Activated CD4-positive, CD25-positive, alpha-beta regulatory T cell (primary cell): ENCODE measurements around the gene SLBP.

Experiments
- DNase-seq, 4 experiments: peaks; one replicate each; lab custom pipeline; 2025; lab: John Stamatoyannopoulos, UW

Gene SLBP

DNA sequence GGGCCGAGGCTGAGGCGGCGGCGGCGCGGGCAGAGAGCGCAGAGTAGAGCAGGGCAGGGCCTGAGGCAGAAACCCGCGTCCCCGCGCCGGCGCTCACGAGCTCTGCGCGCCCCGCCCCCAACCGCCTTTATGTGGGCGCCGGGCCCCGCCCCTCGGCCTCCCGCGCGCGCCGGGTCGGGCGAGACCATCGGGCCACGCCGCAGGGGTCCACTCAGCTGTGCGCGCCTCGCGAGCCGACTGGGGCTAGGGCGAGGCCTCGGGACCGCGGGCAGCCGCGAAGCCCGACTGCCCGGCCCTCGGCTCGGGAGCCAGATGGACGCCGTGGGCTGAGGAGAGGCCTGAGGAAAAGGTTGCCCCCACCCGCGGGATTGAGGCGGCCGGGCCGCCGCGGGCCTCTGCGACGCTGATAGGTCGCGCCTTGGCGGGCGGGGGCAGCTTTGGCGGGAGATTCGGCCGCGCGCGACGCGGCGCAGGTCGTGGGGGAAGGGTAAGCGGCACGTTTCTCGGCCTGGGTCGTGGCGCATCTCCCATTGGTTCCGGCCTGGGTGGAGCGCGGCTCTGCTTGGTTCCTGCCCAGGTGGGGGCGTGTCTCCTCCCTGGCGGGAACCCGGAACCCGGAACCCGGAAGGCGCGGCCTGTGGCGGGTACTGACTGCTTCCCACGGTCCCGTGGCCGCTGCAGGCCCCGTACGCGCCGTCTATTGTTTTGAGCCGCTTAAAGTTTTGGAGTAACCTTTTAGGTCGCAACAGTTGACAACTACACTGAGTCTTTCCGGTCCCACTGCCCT, at the start of gene SLBP:
Gene SLBP, minus strand, starts transcription at position 104 of the 787 bp plus-strand sequence. CDS start 131 bp downstream, outside the sequence.
- DNase-seq: peak; percentile 95 to 99 (median 98)

GRCh38 chr4:1761130-1761689, 49.1 kb upstream of the SLBP start:
- no peak for DNase-seq

- DNase-seq: no peak
These were observed 48.5 kb upstream of the SLBP start for GRCh38 chr4:1760521-1761071.

DNA sequence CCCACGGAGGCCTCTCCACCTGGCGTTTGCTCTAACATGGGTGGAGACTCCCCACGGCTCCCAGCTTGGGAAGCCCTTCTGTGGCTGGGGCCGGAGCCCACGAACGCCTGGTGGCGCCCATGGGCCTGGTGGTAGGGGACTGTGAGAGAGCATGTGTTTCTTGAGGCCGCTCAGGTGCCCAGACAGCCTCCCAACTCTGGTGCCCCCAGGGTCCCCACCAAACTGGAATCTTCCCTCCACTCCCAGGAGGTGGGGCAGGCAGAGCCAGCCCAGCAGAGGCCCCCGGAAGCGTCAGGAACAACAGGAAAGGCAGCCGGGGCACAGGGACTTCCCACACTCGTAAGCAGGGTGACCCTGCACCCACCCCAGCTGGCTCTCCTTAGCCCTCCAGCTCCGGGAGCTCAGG, 47.7 kb upstream of the SLBP start:
- DNase-seq: no peak

DNA sequence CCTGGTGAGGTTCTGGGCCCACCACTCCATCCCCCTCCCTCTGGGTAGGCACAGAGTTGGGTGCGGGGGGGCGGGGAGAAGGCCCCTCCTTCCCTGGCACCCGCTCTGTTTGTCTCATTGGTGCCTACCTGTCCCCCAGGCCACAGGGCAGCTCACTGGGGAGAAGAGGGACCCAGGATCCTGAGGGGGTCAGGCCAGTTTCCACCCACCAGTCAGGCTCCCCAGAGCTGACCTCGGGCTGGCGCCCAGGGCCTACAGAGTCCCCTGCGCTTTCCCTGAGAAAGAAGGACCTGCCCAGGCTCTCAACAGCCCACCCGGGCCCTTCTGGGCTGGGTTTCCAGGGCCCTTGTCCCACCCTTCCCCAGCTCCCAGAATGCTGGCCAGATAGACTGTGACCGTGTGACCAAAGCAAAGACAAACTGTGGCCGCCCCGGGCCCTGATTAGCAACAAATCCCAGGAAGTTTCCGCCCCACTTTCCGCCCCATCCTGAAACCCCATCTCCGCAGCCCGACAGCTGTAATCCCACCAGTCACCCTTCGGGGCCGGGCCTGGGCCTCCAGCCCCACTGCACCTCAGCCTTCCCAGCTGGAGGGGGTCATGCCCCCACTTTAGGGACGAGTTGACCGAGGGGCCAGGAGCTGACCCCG, 47.2 kb upstream of the SLBP start:
- no peak for DNase-seq

DNA sequence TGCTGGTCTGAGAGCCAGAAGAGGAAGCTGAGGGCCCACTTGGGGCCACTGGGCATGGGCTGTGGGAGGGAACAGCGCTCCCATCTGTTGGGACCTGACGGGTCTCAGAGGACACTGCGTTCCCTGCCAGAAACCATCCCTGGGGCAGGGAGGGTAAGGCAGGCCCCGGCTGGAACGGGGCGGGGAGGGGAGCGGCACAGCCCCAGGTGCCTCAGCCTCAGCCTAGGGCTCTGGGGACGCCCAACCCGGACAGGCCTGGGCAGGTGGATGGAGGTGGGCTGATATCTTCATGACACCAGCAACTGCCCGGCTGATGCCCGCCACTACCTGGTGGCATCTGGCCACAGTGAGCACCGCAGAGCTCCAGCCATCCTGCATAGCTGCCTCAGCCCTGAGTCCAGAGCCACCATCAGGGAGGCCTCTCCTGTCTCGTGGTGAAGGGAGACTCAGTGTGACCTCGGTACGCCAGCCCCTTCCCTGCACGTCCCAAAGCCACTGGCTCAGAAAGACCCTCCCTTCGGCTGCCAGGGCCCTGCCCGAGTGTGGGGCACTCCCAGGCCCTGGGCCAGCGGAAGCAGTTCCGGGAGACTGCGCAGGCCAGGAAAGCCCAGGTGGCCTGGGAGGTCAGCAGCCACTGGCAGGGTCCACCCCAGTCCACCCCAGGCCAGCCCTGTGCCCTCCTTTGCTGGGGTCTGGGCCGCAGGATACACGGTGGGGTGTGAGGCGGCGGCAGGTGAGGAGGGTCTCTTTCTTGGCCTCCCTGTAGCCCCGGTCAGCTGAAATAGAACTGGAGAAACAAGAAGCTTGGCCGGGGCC, 46.4 kb upstream of the SLBP start:
- DNase-seq: no peak

GRCh38 chr4:1757836-1758235, 45.7 kb upstream of the SLBP start:
- no peak for DNase-seq

DNA sequence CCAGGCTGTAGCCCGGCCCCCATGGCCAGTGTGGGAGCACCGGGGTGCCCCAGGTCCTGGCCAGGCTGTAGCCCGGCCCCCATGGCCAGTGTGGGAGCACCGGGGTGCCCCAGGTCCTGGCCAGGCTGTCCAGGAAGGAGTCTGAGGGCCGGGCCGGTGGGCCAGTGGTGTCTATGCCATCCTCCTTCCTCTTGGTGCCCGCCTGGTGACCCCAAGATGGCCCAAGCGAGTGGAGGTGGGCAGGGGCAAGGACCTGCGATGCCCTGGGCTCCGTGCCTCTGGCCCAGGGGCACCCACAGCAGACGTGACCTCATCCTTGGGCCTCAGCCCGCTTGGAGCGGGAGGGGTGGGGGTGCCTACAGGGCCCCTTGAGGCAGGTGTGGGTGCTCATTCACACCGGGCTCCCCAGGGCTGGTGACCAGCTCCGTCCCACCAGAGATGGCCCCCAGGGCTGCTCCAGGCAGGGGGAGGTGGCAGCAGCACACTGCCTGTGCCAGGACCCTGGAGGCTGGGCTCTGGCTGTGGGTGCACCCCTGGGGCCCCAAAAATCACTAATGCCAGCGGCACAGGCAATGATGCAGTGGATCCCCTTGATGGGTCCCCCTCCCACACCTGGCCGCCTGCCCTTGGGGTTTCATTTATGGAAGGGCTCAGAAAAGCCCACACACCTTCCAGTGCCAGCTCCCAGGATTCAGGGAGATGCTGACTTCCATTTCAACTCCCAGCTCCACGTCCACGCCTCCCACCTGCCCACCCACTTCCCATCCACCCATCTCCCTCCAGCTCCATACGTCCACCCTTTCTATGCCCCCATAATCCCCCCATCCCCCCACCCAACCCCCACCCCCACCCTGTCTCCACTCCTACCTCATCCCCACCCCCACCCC, 45.0 kb upstream of the SLBP start:
- DNase-seq: no peak

DNA sequence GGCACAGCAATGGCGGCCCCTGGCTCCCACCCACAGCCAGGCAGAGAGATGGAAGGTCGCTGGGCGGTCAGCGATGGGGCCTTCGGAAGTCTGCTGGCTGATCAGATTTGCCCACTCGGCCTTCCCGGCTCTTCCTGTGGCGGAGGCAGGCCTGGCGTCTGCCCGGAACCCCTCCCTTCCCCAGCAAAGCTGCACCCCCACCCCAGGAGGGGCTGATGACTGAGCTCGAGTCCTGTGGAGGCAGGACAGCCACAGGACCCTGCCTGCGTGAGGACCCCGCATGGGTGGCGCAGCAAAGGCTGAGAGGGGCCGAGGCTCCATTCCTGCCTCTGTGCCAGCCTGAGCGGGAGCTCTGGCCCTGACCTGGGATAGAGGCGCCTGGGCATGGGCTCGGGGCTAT, 44.0 kb upstream of the SLBP start:
- DNase-seq: no peak

DNA sequence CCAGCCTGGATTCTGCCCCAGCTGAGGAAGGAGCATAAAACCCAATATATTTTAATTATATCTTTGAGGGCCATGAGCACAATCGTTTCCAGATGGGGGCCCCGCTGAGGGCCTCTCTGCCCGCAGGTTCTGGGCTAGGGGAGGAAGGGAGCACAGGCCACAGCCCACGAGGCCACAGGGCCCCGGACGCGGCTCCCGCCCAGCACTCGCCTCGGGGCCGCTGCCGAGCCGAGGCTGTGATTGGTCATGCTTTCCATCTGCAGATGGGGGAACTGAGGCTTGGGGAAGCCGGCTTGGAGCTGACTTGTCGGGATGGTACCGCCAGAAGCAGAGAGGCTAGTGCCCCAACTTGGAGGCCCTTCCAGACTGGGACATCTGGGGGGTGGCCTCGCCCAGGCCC, 43.2 kb upstream of the SLBP start:
- DNase-seq: no peak

DNA sequence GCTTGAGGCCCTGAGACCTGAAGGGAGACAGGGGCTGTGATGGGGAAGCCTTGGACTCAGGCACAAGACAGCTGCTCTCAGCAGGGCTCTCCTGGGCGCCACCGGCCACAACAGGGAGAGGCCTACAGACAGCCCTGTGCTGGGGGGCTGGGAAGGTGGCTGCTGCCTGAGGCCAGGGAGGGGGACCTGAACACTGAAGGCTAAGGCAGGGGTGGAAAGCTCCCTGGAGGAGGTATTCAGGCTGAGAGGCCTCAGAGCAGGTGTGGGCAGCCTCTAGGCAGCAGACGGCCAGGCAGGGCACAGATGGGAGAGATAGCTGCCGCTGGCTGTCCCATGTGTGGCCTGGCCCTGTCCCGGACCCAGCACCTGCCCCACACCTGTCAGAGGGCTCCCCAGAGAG, 42.2 kb upstream of the SLBP start:
- no peak for DNase-seq

DNA sequence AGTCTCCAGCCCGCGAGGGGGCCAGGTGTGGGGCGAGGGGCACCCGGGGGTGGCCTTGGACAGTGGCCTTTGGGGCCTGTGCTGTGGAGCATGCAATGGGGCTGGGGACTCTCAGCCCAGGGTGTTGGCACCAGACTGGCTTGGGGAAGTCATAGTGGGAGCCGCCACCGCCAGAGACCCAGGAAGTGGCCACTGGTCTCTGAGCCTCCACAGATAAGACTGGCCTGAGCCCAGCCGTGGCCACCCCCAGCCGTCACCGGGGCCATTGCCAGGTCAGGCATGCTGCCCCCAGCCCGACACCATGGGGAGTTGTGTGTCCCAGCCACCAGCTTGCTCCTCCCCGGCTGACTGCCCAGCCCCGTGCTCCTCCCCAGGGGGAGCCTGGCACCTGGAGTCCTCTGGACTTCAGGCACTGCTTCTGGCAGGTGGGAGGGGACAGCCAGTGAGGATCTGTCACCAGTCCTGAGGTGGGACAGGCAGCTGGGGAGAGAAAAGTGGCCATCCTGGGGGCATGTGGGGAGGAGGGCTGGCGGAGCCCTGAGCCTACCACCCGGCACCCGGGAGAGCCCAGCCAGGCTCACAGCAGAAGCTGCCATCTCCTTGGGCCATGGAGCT, 41.7 kb upstream of the SLBP start:
- no peak for DNase-seq

DNA sequence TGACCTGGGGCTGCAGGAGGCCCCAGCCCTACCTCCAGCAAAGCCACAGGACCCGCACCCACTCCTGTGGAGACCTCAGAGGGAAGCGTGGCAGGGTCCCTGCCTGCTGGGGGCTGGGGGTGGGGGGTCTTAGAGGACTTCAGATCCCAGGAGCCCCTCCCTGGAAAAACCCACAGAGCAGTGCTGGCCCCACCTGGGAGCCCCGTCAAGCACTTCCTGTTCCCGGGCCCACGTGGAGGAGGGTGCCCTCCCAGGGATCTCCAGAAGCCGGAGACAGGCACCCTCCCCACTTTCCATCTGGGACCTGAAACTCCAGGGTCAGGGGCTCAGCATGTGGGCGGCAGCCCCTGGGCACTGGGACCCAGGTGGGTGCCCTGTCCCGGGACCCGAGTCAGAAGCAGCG, 41.2 kb upstream of the SLBP start:
- DNase-seq: no peak

DNA sequence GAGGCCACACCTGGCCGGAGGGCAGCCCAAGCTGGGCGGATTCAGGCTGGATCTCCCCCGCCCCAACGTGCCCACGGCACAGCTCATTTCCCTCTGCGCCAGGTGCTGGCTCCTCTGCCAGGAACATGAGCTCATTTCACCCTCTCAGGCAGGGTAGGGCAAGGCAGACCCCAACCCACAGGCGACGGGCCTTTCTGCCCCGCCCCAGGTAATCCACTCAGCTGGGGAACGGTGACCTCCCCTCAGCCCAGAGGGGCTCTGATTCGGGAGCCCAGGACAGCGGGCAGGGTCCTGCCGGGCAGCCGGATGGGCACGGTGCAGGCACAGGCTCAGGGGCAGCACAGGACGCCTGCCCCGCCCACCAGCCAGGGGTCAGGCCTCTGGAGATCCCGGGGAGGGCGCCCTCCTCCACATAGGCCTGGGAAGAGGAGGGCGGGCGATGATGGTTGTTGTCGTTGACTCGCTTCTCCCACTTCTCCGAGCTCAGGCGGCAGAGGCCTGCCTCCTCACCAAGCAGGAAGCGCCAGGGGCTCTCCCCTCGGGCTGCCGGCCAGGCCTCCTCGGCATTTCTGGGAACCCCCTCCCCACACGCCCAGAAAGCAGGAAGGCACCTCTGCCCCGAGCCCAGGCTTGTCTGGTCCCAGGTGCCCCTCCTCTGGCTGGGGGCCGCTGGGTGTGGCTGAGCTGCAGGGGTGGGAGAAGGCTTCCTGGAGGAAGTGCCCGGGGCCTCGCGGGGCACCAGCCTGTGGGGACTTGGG, 40.3 kb upstream of the SLBP start:
- DNase-seq: no peak

- no peak for DNase-seq
These were observed 39.8 kb upstream of the SLBP start for GRCh38 chr4:1751919-1752283.

DNA sequence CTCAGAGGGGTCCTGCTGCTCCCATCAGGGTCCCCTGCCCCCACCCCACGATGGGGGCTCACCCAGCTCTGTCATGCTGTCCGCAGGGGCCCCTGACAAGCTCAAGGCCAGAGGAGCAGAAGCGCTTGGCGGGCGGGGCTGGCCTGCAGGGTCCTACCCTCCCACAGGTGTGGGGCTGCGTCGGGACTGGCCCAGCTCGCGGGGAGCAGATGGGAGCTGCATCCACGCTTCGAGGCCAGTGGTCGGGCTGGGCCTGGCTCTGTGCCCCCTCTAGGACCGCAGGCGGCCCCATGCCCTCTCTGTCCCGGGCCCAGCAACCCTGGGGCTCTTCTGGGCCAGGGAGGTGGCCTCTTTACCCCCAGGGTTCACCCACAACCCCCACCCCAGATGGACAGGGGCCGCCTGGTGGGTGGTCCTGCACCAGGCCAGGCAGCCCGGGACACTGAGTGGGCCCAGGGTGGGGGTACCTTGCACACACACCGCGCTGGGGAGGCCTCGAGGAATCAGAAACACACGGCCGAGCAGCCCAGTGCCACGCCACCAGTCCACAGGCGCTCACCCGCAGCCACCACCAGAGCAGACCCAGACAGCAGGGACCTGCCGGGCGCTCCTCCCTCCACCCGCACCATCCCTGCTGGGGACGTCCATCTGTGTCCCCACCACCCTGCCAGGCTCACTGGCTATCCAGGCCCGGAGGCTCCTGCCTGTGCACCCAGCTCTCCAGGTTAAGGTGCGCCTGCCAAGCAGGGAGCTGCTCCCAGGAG, 39.2 kb upstream of the SLBP start:
- no peak for DNase-seq

- DNase-seq: no peak
These were observed 38.4 kb upstream of the SLBP start for GRCh38 chr4:1750381-1751154.

DNA sequence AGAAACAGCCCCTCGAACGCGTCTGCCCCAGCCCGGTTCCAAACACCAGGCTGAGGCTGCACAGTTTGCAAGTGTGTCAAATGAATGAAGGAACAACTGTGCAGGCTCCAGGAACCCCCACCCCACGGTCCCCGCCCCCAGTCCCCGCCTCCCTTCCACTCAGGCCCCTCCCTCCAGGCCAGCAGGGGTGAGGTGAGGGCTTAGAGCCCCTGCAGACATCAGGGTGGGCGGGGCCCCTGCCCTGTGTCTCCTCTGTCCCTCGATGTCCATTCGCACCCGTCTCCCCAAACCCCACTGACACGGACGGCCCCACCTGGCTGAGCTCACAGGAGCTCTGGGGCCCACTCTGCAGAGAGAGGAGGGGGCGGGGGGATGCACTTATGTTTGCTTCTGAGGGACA, 37.7 kb upstream of the SLBP start:
- DNase-seq: no peak

DNA sequence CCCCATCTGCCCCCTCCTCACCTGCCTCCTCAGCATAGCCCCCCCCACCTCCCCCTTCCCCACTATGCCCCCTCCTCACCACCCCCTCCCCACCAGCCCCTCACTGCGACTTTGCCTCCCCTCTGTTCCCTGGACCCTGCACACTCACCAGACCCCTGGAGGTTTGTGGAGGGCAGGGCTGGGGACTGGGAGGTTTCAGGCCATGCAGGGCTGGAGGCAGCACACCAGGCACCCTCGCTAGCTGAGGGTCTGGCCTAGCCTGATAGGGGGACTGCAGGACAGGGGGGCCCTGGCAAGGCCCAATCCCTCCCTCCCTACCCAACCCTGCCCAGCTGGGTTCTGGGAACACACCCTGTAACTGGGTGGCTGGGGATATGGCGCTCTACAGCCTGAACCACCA, 37.3 kb upstream of the SLBP start:
- no peak for DNase-seq
